Suppressor macrophage treated with lipopolysaccharide for 4 hours (primary cell): ENCODE data around the gene GPC3.
"Not testable (repeated sequence)": the region's sequence is repeated elsewhere in the genome, so short reads cannot be mapped to it uniquely, and the experiment has no call there.

ENCODE experiments used
- DNase-seq: peaks from one replicate; pipeline ENCODE4 v3.0.0-alpha.2; 2020

The GPC3 gene

GRCh38 chrX:133923548-133923947 lies 61.8 kb downstream of the GPC3 start:
- no peak for DNase-seq

DNA sequence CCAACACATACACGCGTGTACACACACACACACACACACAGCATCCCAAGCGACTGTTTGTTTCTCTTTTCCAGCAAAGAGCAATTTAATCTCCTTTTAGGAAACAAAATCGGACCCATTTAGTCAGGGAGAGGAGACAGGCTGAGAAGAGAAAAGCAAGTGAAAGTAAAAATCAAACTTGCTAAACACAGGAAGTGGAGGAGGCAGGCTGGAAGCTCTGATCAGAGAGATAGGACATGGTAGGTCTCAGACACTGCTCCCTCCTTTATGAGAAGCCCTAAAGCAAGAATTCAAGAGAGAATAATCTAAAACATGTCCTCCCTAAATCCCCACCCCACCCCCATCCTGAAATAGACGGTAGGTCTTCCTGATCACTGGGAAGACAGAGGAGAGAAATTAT lies 62.3 kb downstream of the GPC3 start:
- peak; percentile 4 for DNase-seq

DNA sequence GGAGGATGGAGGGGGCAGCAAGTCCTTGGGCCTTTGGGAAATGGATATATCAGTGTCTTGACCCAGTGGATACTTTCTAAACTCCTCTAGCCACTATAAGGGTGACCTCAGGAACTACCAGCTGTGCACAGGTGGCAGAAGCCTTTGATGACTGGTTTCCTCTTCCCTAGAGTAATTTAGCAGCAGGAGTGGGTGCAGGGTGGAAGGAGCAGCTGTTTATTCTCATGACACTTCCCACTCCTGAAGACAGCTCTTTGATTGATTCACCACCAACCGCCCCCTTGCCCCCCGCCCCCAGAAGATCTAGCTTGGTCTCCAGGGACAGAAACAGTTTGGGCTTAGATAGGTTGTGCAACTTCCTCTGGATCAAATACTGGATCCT lies 63.0 kb downstream of the GPC3 start:
- no peak for DNase-seq

GRCh38 chrX:133921764-133922389 lies 63.5 kb downstream of the GPC3 start:
- DNase-seq = peak; percentile 3

DNA sequence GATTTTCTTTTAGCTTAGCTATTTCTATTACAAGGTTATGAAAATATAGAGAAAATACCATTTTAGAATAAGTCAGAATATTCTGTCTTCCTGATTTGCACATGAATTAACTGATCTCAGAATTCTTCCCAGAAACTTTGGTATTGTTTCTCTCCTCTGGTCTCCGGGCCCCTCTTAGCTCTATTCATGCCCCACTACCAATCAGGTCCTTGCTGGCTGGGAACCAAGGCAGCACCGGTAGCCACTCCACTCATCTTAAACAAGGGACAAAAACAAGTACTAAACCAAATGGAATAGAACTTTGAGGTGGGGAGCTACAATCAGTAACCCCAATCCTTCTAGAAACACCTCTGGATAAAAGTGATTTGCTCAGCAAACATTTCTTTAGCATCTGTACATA lies 64.3 kb downstream of the GPC3 start:
- no peak for DNase-seq

GRCh38 chrX:133918361-133918771 lies 67.0 kb downstream of the GPC3 start:
- no peak for DNase-seq

GRCh38 chrX:133916984-133917722 lies 68.2 kb downstream of the GPC3 start:
- DNase-seq = no peak

DNA sequence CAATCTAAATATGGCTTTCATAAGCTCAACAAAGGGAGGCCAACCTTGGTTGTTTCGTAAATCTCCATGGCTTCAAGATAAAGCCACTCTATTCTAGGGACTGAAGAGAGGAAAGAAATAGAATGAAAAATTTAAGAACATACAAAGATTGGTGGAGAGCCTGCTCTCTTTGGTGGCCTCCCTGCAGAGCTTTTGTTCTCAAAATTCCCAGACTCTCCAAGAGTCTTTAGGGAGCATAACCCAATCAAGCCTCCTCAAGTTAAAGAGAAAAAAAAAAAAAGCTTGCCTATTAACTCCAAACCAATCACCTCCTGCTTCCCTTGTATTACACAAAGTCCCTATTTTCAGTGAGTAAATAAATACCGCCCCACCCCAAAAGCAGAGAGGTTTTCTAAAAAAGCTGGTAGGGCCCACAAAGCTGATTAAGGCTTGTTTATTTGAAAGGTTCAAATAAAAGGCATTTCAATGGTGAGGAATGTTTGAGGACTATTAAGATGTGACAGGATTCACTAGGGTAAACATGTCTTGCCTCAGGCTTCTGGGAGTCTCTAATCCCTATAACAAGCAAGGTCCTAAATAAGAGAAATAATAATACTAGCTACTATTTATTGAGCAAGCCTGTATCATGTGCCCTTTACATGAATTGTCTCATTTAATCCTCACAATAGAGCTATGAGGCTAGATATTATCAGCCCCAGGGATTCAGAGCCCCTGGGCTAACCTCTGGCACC lies 71.6 kb downstream of the GPC3 start:
- no peak for DNase-seq

- no peak for DNase-seq
Measured at GRCh38 chrX:133913009-133913408, 72.4 kb downstream of the GPC3 start.

- no peak for DNase-seq
Measured at GRCh38 chrX:133911825-133912495, 73.4 kb downstream of the GPC3 start.

DNA sequence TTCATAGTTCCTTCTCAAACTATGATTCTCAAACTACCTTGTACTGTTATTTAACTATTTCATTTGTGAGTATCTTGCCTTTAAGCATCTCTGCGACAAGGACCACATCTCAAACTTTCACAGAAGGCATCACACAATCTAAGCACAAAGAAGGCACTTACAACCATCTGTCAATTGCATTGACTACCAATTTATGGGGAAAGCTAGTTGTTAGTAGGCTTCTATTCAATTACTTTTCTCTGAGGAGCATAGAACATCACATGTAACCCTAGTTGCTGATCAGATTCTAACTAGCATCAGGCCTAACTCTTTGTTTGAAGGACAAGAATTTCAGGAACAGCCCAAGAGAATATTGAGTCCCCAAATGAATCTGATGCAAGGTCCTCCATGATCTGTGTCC lies 74.9 kb downstream of the GPC3 start:
- DNase-seq = no peak

DNA sequence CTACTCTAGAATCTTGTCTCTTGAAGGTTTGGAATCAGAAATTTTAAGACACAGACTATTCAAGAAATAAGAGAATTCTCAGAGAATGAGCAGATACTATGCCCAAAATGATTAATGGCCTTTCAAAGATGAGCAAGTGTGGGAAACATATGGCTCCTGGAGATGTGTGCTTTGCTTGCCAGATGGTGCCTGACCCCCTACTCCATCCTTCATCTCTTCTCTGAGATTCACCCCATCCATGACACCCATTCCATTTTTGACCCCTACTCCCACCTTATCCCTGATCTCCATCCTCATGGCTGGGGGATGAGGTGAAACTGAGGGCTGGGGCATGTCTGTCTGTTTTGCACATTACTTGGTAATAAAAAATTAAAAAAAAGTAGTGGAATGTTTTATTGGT lies 75.5 kb downstream of the GPC3 start:
- no peak for DNase-seq

DNA sequence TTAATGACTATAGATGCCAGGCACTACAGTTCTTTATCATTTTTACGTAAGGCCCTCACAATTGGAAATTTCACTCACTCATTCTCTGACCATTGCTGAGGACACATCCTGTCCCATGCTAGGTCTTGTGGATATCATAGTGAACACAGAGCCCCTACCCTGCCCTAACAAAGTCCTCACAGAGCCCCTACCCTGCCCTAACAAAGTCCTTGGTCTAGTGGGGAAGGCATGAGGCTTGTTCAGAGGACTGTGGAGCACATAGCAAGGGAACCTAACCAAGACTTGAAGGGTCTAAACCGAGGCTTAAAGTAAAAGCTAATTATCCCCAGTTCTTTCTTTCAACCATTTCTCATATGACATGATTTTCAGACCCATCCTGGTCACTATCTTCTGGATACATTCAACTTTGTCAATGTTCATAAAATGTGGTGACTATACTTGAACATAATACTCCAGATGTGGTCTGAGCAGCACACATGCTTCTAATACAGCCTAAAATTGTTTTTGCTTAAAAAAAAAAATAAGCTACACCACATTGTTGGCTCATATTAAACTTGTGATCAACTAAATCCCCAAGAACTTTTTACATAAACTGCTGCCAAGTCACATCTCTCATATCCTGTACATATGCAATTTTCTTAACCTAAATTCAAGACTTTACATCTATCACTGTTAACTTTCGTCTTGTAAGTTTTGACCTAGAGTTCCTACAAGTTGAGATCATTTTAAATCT lies 77.0 kb downstream of the GPC3 start:
- no peak for DNase-seq

- DNase-seq = no peak
Measured at GRCh38 chrX:133907606-133908005, 77.8 kb downstream of the GPC3 start.

DNA sequence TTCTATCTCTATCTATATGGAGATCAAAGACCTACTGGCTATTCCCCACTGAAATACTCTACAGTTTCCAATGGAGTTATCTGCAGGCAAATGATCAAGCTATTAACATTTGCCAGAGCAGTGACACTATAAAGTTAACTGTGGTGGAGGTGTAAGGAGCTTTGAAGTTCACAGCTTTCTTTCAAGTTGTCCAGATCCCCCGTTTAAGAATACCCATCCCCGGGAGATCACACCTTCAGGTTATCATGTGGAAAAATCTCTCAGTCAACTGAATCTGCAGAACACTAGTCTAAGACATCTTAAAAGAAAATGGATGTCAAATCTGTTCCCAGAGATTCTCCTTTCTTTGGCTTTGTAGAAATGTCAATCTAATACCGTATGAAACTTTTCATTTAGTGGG lies 80.1 kb downstream of the GPC3 start:
- DNase-seq = no peak

- DNase-seq = no peak
Measured at GRCh38 chrX:133897593-133898163, 87.7 kb downstream of the GPC3 start.

GRCh38 chrX:133892337-133892736 lies 93.1 kb downstream of the GPC3 start:
- no peak for DNase-seq

DNA sequence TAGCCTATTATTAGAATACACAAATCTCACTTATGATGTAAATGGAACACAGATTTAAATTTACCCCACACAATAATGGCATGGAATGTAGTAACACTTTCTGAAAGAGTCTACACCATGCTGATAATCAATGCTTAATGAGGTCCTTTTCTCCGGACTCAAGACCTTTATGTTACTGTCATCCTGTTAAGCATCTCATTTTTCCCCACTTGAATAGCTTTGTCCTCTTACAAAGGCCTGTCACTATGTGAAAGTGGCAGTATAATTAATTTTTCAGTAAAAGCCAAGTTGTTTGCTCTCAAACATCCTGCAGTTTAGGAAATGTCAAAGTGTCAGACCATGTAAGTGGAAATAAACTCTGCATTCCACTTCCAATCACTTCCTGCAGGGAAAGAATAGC lies 96.4 kb downstream of the GPC3 start:
- DNase-seq = no peak

- not testable (repeated sequence) for DNase-seq
Measured at GRCh38 chrX:133888084-133888483, 97.3 kb downstream of the GPC3 start.

DNA sequence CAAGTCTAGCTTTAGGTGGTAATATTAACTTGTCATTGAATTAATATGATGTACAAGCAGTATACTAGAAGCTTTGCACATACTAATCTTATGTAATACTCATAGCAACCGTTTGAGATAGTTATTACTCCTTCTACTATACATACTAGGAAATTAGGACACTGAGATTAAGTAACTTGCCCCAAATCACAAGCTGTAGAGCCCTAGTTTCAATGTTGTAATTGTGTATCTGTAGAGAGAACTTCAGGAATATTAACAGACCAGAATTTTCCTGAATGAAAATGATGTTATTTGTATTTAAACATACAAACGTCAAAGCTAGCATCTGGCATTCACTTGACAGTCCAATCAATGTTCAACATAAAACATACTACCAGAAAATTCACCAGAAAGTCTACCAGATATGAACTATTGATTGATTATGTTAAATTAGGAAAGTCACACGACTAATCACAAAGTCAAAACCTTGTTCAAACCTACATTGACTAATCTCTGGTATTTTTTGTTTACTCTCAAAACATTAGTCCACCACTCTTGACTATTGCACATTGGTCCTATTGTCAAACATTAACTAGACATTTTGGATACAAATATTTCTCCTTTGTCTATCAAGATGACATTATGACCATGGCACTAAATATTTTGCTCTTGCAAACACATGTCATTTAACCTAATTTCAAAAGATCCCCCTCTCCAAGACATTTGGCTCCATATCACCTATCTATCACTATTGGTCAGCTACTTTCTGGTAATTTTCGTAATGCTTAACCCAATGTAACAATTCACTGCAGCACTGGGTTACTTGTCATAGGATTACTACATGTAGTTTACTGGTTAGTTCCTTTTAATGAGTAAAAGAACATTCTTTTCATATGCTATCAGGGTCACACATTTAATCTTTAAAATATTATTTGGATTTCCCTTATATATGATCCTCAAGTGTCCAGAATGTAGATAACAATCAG lies 100.7 kb downstream of the GPC3 start:
- DNase-seq = no peak

DNA sequence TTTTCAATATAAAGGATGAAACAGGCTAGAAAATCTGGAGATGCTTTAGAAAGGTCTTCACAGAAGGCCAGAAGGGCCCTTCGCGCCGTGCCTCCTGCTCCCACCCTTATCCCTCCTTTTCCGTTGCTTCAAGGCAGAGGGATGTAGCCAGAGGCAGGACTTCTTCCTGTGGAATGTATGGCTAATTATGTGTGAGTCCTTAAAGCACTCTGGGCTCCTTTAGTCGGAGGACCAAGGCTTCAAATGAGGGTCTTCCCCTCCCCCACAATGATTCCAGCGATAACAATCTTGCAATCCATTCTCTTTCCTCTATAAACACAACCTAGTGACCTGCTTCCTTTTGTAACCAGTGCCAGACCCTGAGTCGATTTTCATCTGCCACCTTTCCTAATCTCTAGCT lies 103.5 kb downstream of the GPC3 start:
- DNase-seq = no peak
